Measurements from ENCODE around the gene PRPH. TPM values are rescaled to one million over a fixed set of nuclear protein-coding genes. Genes with fewer than 3 reads are reported as not detected.
"Not testable (repeated sequence)": the region's sequence is repeated elsewhere in the genome, so short reads cannot be mapped to it uniquely, and the experiment has no call there.

PRPH gene
- total RNA-seq, 2 experiments from 2014 or later = not detected

GRCh38 chr12:49282302-49282701 is 12.6 kb upstream of the PRPH start:
- no peak overlapping the region for H3K4me3 Mint-ChIP-seq
- DNase-seq = no peak
- peaks cover 18% of the 10 kb centered on the region for H3K27me3 Mint-ChIP-seq
- ChIA-PET POLR2A (no interaction called here), CTCF (interaction anchor here (0.6 to 0.7 kb wide), 2 partner anchors 12 to 49 kb away, joined by 3 to 4 read pairs; no protein-coding TSS in a partner anchor)
- H3K27ac Mint-ChIP-seq = no peak overlapping the region
- no peaks in the 10 kb centered on the region for H3K36me3 Mint-ChIP-seq (ENCODE audit: low read depth)
- H3K4me1 Mint-ChIP-seq = no peaks in the 10 kb centered on the region
- H3K9me3 Mint-ChIP-seq = no peaks in the 10 kb centered on the region

DNA sequence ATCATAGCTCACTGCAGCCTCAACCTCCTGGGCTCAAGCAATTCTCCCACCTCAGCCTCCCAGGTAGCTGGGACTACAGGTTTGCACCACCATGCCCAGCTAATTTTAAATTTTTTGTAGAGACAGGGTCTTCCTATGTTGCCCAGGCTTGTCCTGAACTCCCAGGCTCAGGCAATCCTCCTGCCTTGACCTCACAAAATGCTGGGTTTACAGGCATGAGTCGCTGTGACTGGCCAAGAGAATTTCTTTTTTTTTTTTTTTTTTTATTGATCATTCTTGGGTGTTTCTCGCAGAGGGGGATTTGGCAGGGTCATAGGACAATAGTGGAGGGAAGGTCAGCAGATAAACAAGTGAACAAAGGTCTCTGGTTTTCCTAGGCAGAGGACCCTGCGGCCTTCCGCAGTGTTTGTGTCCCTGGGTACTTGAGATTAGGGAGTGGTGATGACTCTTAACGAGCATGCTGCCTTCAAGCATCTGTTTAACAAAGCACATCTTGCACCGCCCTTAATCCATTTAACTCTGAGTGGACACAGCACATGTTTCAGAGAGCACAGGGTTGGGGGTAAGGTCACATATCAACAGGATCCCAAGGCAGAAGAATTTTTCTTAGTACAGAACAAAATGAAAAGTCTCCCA is 12.1 kb upstream of the PRPH start:
- peaks cover 23% of the 10 kb centered on the region for H3K27me3 Mint-ChIP-seq
- H3K9me3 Mint-ChIP-seq; DNase-seq; H3K27ac Mint-ChIP-seq; POLR2A ChIA-PET; H3K4me1 Mint-ChIP-seq; H3K4me3 Mint-ChIP-seq; H3K36me3 Mint-ChIP-seq (ENCODE audit: low read depth): not testable (repeated sequence)
- CTCF ChIA-PET = interaction anchor here (0.6 kb wide), 1 partner anchor 13 kb away, joined by 4 read pairs; no protein-coding TSS in a partner anchor

GRCh38 chr12:49283541-49284429 is 11.2 kb upstream of the PRPH start:
- H3K27ac Mint-ChIP-seq = no peak overlapping the region
- H3K27me3 Mint-ChIP-seq = peaks cover 29% of the 10 kb centered on the region
- ChIA-PET CTCF (interaction anchor here (0.9 to 3.0 kb wide), 4 partner anchors 12 to 59 kb away, joined by 3 to 10 read pairs (median 4); no protein-coding TSS in a partner anchor), POLR2A (interaction anchor here (0.6 kb wide), 1 partner anchor 12 kb away, joined by 3 read pairs; no protein-coding TSS in a partner anchor)
- H3K36me3 Mint-ChIP-seq (ENCODE audit: low read depth) = no peaks in the 10 kb centered on the region
- DNase-seq = no peak
- H3K4me3 Mint-ChIP-seq = no peak overlapping the region
- H3K9me3 Mint-ChIP-seq = no peaks in the 10 kb centered on the region
- peaks cover 3% of the 10 kb centered on the region for H3K4me1 Mint-ChIP-seq

DNA sequence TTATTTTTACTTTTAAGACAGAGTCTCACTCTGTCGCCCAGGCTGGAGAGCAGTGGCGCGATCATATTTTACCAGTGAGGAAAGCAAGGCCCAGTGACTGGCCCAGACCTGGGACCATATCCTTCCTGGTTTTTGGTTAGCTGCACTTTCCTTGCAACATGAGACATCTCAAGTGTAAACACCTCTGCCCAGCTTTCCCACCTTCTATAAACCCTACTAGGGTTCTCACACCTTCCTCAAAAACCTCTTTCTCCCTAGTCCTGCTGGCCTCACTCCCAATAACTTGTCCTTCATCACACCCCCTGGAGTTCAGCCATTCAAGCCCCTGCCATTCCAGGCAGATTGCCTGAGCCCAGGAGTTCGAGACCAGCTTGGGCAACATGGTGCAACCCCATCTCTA is 10.3 kb upstream of the PRPH start:
- POLR2A ChIA-PET = no interaction called here
- CTCF ChIA-PET = interaction anchor here (0.9 to 3.0 kb wide), 4 partner anchors 11 to 63 kb away, joined by 3 to 10 read pairs (median 4); no protein-coding TSS in a partner anchor
- Mint-ChIP-seq H3K9me3 (no peaks in the 10 kb centered on the region), H3K27me3 (peaks cover 33% of the 10 kb centered on the region), H3K4me1 (peaks cover 3% of the 10 kb centered on the region), H3K27ac (no peak overlapping the region), H3K36me3 (ENCODE audit: low read depth) (no peaks in the 10 kb centered on the region), H3K4me3 (no peak overlapping the region)
- no peak for DNase-seq

DNA sequence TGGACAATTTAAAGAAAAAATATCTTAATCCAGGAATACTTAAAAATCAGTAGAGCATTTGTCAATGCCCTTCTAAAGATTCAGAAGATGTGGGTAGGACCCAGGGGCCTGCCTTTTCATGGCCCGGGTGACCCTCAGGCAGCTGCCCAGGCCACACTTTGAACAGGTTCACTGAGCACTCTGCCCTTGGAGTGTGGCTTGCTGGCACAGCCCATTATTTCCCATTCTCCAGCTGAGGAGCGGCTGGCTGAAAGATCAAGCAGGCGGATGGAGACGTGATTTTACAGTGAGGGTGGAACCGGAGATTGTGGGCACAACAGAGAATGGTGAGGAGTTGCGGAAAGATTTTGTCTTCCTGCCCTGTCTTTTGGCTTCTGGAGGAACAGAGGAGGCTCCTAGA is 7.1 kb upstream of the PRPH start:
- peaks cover 28% of the 10 kb centered on the region for H3K27me3 Mint-ChIP-seq
- DNase-seq = no peak
- no peaks in the 10 kb centered on the region for H3K36me3 Mint-ChIP-seq (ENCODE audit: low read depth)
- H3K9me3 Mint-ChIP-seq = no peaks in the 10 kb centered on the region
- peaks cover 3% of the 10 kb centered on the region for H3K4me1 Mint-ChIP-seq
- H3K4me3 Mint-ChIP-seq = no peak overlapping the region
- POLR2A ChIA-PET = no interaction called here
- CTCF ChIA-PET = interaction anchor here (0.9 to 3.9 kb wide), 6 partner anchors 9 to 293 kb away, joined by 3 to 19 read pairs (median 6); partner anchors contain the start of genes DNAJC22 and TROAP
- H3K27ac Mint-ChIP-seq = no peak overlapping the region

- ChIA-PET POLR2A (no interaction called here), CTCF (interaction anchor here (0.5 to 3.9 kb wide), 13 partner anchors 9 to 293 kb away, joined by 3 to 19 read pairs (median 3); partner anchors contain the start of genes C1QL4, DNAJC22, SPATS2 and TROAP)
- DNase-seq = peak; percentile 81
These were observed 6.5 kb upstream of the PRPH start for GRCh38 chr12:49288412-49288853.

DNA sequence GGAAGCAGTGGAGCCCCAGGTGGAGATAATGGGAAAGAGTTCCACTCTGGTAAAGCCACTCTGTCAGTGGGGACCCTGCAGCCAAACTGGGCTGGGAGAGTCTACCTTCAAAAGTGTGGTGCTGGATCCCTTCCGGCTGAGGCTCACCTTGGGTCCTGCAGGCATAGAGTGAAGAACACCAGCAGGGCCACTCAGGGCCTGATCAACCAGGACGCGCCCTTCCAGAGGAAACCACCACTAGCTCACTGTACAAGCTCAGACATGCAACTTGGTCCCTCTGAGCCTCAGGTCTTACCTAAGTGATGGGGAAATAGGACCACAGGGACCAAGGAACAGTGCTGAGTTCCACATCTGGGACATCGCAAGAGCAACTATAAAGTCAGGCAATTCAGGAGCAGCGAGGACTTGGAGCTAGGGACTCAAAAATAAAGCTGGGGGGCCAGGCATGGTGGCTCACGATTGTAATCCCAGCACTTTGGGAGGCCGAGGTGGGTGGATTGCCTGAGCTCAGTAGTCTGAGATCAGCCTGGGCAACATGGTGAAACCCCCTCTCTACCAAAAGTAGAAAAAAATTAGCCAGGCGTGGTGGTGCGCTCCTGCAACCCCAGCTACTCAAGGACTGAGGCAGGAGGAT is 5.9 kb upstream of the PRPH start:
- H3K36me3 Mint-ChIP-seq (ENCODE audit: low read depth) = no peaks in the 10 kb centered on the region
- no peak overlapping the region for H3K4me3 Mint-ChIP-seq
- peaks cover 36% of the 10 kb centered on the region for H3K27me3 Mint-ChIP-seq
- peaks cover 3% of the 10 kb centered on the region for H3K4me1 Mint-ChIP-seq
- H3K9me3 Mint-ChIP-seq = no peaks in the 10 kb centered on the region
- DNase-seq = no peak
- ChIA-PET CTCF (interaction anchor here (0.5 to 3.9 kb wide), 15 partner anchors 8 to 292 kb away, joined by 3 to 19 read pairs (median 3); partner anchors contain the start of genes C1QL4, DNAJC22, SPATS2 and TROAP), POLR2A (no interaction called here)
- H3K27ac Mint-ChIP-seq = no peak overlapping the region

More at GRCh38 chr12:49288412-49288853, 6.5 kb upstream of the PRPH start:
- no peaks in the 10 kb centered on the region for H3K9me3 Mint-ChIP-seq
- H3K27ac Mint-ChIP-seq = no peak overlapping the region
- no peak overlapping the region for H3K4me3 Mint-ChIP-seq
- peaks cover 31% of the 10 kb centered on the region for H3K27me3 Mint-ChIP-seq
- no peaks in the 10 kb centered on the region for H3K36me3 Mint-ChIP-seq (ENCODE audit: low read depth)
- H3K4me1 Mint-ChIP-seq = peaks cover 3% of the 10 kb centered on the region

DNA sequence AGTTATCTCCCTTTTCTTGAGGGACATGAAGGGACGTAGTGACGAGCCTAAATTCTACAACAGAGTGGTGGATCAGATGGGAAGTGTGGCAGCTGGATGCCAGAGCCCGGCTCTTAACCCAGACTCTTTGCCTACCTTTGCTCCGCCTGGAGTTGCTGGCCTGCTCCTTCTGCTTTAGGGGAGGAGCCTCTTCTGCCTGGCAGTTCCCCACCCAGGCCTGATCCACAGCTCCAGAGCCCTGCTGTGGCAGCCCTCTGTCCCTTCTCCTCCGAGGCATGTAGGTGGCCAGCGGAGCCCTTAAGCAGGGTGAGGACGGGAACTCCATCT is 2.3 kb upstream of the PRPH start:
- CTCF ChIA-PET = interaction anchor here (1.1 to 6.0 kb wide), 6 partner anchors 15 to 66 kb away, joined by 3 to 47 read pairs (median 4); partner anchors contain the start of genes DNAJC22 and TROAP
- no peak overlapping the region for H3K27ac Mint-ChIP-seq
- no peaks in the 10 kb centered on the region for H3K9me3 Mint-ChIP-seq
- POLR2A ChIA-PET = interaction anchor here (0.6 kb wide), 1 partner anchor 17 kb away, joined by 3 read pairs; no protein-coding TSS in a partner anchor
- peaks cover 20% of the 10 kb centered on the region for H3K4me1 Mint-ChIP-seq
- H3K4me3 Mint-ChIP-seq = no peak overlapping the region
- no peak for DNase-seq
- no peaks in the 10 kb centered on the region for H3K36me3 Mint-ChIP-seq (ENCODE audit: low read depth)
- peaks cover 52% of the 10 kb centered on the region for H3K27me3 Mint-ChIP-seq

DNA sequence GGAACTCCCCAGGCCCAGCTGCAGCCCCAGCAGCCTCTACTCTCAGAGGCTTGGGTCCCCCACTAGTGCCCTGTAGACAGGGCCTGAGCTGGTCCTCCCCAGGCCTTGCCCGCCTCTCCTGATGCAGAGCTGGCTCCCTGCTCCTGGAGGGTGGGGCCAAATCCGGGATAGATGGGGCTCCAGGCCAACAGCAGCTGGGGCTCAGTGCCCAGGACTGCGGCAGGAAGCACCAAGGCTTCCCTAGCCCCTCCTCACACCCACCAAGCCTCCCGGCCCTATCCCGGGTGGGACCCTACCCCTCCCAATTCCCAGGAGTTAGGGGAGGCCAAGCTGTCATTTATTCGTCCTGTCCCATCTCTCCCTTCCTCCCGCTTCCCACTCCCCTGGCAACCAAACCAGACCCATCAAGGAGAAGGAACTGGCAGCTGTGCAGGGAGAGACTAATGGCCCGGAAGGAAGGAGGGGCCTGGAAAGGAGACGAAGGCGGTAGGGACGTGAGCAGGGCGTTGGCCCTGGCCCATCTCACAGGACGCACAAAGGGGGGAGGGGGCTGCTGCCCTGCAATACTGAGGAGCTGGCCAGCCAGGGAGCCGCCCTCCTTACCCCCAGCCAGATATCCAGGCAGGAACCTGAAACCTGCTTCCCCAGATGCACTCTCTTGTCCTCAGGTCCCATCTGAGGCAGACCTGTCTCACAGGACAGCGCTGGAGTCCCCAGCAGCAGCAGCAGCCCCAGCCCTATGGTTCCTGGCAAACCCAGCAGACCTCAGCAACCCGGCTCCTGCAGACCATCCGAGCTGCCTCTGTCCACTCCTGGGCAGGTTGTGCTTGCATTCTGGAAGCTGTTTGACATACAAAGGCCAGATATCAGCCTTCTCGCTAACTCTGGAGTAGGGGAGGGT is 1.6 kb upstream of the PRPH start:
- Mint-ChIP-seq H3K36me3 (ENCODE audit: low read depth) (no peaks in the 10 kb centered on the region), H3K4me3 (no peak overlapping the region), H3K4me1 (peaks cover 24% of the 10 kb centered on the region), H3K27ac (no peak overlapping the region), H3K9me3 (no peaks in the 10 kb centered on the region), H3K27me3 (peaks cover 52% of the 10 kb centered on the region)
- ChIA-PET CTCF (interaction anchor here (1.1 to 6.0 kb wide), 8 partner anchors 16 to 66 kb away, joined by 3 to 47 read pairs (median 6); partner anchors contain the start of genes C1QL4, DNAJC22 and TROAP), POLR2A (interaction anchor here (0.6 kb wide), 1 partner anchor 16 kb away, joined by 3 read pairs; no protein-coding TSS in a partner anchor)
- no peak for DNase-seq

- ChIA-PET POLR2A (no interaction called here), CTCF (interaction anchor here (0.5 to 6.0 kb wide), 13 partner anchors 12 to 229 kb away, joined by 3 to 47 read pairs (median 7); partner anchors contain the start of genes C1QL4, DNAJC22 and TROAP)
- Mint-ChIP-seq H3K4me3 (no peak overlapping the region), H3K9me3 (no peaks in the 10 kb centered on the region), H3K4me1 (peaks cover 27% of the 10 kb centered on the region), H3K36me3 (ENCODE audit: low read depth) (no peaks in the 10 kb centered on the region), H3K27me3 (peaks cover 53% of the 10 kb centered on the region), H3K27ac (no peak overlapping the region)
- no peak for DNase-seq
These were observed 702 bp upstream of the PRPH start for GRCh38 chr12:49294086-49294803.

DNA sequence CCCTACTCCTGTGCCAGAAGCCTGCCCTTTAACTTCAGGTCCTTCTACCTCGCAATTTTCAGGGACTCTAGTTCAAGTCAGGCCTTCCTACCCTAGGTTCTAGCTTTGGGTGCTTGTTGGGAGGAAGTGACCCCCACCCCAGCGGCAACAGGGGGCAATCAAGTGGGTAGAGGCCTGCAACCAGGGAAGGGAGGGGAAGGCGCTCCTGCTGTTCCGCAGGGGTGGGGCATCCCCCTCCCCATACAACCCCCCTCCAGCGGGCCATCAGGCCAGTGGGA is 204 bp upstream of the PRPH start:
- Mint-ChIP-seq H3K36me3 (ENCODE audit: low read depth) (no peaks in the 10 kb centered on the region), H3K4me1 (peaks cover 27% of the 10 kb centered on the region), H3K9me3 (no peaks in the 10 kb centered on the region), H3K4me3 (no peak overlapping the region), H3K27me3 (peaks cover 53% of the 10 kb centered on the region), H3K27ac (no peak overlapping the region)
- ChIA-PET CTCF (interaction anchor here (0.5 to 6.0 kb wide), 14 partner anchors 11 to 230 kb away, joined by 3 to 47 read pairs (median 5); partner anchors contain the start of genes C1QL4, DNAJC22, SPATS2 and TROAP), POLR2A (no interaction called here)
- DNase-seq = no peak

All from activated CD4-positive, alpha-beta T cell treated with anti-CD3 and anti-CD28 coated beads, Interleukin-2, amount 10 ng/mL, durations not matched to agents 7 days and 5 days (primary cell).